ENCODE measurements around the gene USP6NL.
A peak's percentile ranks its signal among the peaks of the same experiment; 100 is the strongest.

USP6NL gene

DNA sequence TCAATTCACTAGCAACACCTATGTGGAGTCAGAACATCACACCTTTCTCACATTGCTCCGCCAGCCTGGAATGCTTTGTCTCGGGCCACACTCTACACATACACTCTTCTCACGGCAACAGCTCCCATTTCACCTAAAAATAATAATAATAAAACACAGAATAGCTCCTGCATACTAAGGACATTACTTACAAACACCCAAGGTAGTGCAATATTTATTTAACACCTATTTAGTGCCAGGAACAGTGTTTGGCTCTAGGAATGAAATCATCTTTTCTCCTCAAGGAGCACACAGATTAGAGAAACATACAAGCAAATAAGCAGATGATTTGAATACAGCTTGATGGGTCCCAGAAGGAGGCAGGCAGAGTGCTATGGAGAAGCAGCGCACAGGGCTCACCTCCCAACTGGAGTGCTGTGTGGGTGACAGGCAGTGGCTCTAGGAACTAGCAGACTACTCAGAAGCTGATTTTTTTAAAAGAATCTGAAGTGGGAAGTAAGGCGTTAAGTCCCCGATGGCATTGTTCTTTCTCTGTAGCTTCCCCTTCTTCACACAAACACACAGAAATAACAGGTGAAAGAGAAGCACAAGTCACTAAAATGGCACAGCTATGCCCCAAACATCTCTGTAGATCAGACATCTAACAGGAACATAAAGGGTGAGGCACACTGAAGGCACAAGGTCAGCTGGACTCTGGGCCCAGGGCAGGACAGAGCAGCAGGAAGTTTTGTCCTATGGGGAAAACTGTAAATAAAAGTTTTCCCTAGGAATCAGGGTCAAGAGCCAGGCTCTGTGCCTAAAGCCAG, 16.7 kb downstream of the USP6NL start:
- no peak for TF ChIP-seq CTCF (IDR thresholded peaks at IDR 0.05; ENCODE audit: insufficient read depth, low read depth, low read length, missing control alignments)
- no peak for DNase-seq (ENCODE audit: low read depth)

DNA sequence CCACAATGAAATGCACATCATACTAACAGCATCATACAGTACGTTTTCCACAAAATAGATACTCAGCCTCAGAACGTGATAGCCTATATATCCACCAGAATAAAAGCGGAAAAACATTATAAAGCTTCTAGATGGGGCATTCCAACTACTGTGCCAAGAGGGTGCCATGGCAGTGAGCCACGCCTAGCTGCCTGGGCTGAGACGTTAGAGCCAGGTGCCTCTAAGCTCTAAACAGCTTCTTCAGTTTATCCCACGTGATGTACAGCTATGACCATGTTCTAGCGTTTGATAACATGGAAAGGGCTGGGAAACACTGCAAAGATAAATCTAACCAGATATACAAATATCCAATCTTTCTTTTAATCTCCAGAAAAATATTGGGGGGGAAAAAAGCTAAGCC, 17.8 kb downstream of the USP6NL start:
- H3K4me3 ChIP-seq (ENCODE audit: low read length) = no peak overlapping the region
- no peak for DNase-seq (ENCODE audit: low read depth)
- no peak for TF ChIP-seq CTCF (IDR thresholded peaks at IDR 0.05; ENCODE audit: insufficient read depth, low read depth, low read length, missing control alignments)

More for the DNA sequence above, 16.7 kb downstream of the USP6NL start:
- H3K4me3 ChIP-seq (ENCODE audit: low read length) = no peak overlapping the region

DNA sequence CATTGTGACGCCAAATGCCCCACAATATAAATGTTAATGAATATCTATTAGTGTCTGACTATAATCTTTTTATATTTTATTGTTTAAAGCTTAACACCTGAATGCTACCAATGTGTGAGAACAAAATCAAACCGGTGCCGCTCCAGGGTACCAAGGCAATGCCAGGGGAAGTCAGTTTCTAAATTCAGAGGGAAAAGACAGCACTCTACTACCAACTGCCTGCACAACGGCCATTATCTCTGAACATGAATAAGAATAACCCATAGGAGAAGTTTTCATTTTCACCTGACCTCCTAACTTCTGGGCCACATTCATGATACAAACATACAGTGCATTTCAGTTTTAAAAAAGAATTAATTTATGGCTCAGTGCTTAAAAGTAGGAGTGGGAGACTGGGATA, 21.7 kb downstream of the USP6NL start:
- no peak for TF ChIP-seq CTCF (IDR thresholded peaks at IDR 0.05; ENCODE audit: insufficient read depth, low read depth, low read length, missing control alignments)
- H3K4me3 ChIP-seq (ENCODE audit: low read length) = no peak overlapping the region
- DNase-seq (ENCODE audit: low read depth) = no peak

DNA sequence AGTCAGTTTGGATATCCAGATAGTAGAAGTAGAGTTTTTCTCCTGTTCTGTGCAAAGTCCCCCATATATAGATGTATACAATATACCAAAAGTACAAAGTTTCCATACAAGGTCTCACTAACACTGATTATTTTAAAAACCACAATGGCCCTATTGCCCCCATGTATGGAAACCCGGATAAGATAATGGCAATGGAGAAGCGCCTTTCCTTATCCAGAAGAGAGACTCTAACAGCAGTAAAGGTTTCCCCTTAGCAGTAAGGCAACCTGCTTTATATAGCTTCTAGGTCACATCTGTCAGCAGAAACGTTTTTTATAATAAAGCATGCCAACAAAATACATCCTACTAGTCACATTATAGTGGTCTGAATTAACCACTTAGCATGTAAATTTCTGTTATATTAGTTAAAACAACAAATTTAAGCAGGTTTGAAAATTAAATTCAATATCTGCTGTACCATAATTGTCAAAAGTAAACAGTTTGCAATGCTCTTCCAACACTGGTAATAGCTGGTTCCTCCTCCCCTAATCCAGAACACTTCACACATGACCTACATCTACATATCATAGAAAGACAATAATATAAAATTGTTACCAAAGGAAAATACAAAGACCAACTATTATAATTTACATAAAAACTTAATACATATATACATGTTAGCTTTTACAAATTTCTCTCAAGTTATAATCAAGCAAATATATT, 22.4 kb downstream of the USP6NL start:
- no peak for TF ChIP-seq CTCF (IDR thresholded peaks at IDR 0.05; ENCODE audit: insufficient read depth, low read depth, low read length, missing control alignments)
- DNase-seq (ENCODE audit: low read depth) = no peak
- H3K4me3 ChIP-seq (ENCODE audit: low read length) = no peak overlapping the region

DNA sequence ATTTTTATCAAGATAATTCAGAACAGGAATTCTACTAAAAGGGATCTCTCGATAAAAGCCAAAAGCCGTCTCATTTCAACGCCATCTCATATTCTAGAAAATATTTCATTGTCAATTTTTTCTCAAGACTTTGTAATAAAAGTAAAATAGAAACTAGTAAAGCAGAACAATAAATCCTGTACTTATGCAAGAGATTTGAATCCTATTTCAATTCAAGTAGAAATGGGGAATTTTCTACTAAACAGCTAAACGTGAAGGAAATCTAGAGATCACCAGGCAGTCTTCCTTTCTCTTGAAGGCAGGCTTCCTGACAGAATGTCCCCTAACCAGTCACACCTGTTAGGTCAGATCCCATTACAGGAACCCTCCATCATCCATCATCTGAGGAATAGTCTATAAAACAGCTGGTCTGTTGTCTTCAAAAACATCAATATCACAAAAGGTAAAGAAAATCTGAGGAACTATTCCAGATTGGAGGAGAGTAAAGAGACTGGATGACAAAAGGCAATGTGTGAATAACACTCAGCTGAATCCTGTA, 23.7 kb downstream of the USP6NL start:
- H3K4me3 ChIP-seq (ENCODE audit: low read length) = no peak overlapping the region
- DNase-seq (ENCODE audit: low read depth) = peak; percentile 72
- no peak for TF ChIP-seq CTCF (IDR thresholded peaks at IDR 0.05; ENCODE audit: insufficient read depth, low read depth, low read length, missing control alignments)

GRCh38 chr10:11586170-11586569, 25.3 kb downstream of the USP6NL start:
- no peak for DNase-seq (ENCODE audit: low read depth)
- H3K4me3 ChIP-seq (ENCODE audit: low read length) = no peak overlapping the region
- TF ChIP-seq CTCF (IDR thresholded peaks at IDR 0.05; ENCODE audit: insufficient read depth, low read depth, low read length, missing control alignments) = no peak

Measured in epithelial cell of esophagus (primary cell).